NT2/D1 (cell line): ENCODE data around the gene FRMPD1.

ENCODE experiments used
- SUZ12 ChIP-seq: IDR thresholded peaks from 2 replicates; pipeline ENCODE4 v1.6.1; 2011; ENCODE audit not compliant: insufficient read length, insufficient read depth; ENCODE audit errors: extremely low read depth
- YY1 ChIP-seq: IDR thresholded peaks from 2 replicates; pipeline ENCODE4 v1.6.1; 2011; ENCODE audit not compliant: insufficient read length, insufficient read depth
- ZNF274 ChIP-seq: IDR thresholded peaks from 2 replicates; pipeline ENCODE4 v1.6.1; 2011; ENCODE audit warnings: mild to moderate bottlenecking, low read depth, low read length

GRCh38 chr9:37624073-37624472 is 26.7 kb upstream of the FRMPD1 start:
- TF ChIP-seq YY1: no peak
- no peak for TF ChIP-seq ZNF274
- no peak for TF ChIP-seq SUZ12
